Activated effector memory CD4-positive, alpha-beta T cell treated with anti-CD3 and anti-CD28 coated beads, Interleukin-2, amount 50 U/mL, for 16 hours (primary cell): Measurements from ENCODE around the gene RIOK2.
"Not testable (repeated sequence)": the region's sequence is repeated elsewhere in the genome, so short reads cannot be mapped to it uniquely, and the experiment has no call there.

Experiments
- DNase-seq: peaks from one replicate; pipeline ENCODE4 v3.0.0-alpha.2; 2020

The RIOK2 gene

DNA sequence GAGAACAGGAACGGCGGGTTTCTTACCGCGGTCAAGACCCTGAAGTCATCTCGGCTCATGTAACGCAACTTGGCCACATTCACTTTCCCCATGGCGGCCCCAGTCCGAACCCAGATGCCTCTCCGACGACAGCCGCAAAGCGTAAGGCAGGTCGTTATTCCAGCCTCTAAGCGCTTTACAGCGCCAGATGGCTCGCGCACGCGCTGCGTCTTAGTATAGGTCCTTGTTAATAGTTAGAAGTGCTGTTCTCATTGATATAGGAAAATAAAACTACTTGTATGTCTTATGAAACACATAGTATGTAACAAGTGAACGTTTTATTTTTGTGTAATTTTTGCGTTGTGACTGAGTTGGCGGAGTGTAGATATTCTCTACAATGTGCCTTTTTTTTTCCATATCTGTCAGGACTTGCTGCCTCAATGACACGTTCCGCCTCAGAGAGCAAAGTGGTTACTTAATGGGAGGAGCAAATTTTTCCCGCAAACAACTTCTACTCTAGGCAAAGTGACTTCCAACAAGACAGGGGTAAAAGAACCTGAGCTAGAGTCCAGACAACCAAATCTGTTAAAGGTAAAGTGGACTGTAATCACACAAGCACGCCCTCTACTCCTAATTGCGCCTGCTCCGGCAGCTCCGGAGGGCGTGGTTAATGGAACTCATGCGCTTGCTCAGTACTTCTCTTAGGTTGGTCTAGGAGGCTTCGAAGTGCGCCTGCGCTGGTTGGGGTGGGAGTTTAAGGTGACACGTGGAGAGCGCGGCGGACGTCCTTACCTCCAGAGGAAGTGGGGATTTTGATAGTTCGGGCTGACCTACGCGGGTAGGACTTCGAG lies at the start of gene RIOK2:
Gene RIOK2 (minus strand): TSS at position 148 of the 830 bp plus-strand sequence. CDS start 56 bp downstream, at position 92.
- DNase-seq: peak; percentile 96

DNA sequence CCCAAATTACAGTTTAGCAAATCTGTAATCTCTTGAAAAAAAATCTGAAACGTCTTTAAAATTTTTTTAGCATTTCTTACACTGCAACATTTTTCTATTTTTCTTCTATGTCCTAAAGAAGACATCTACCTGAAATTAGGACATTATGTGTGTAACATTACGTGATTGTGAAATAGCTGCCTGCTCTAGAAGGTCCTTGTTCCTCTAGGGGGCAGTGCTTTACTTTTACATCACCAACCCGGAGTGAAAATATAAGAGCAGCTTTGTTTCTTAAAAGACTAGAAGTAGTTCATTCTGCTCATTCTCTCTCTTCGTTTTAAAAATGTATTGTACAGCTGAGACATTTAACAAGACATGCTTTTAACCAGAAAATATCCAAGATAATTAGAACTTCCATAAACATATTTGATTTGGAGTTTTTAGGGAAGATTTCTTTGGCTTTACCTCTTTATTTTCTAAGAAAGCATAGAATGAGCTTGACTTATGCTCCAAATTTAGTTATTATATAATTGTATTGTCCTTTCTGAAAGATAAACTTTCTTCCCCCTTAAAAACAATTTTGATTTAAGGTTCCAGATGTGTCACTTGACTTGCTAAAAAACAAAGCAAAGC lies 48.1 kb upstream of the RIOK2 start:
- no peak for DNase-seq

DNA sequence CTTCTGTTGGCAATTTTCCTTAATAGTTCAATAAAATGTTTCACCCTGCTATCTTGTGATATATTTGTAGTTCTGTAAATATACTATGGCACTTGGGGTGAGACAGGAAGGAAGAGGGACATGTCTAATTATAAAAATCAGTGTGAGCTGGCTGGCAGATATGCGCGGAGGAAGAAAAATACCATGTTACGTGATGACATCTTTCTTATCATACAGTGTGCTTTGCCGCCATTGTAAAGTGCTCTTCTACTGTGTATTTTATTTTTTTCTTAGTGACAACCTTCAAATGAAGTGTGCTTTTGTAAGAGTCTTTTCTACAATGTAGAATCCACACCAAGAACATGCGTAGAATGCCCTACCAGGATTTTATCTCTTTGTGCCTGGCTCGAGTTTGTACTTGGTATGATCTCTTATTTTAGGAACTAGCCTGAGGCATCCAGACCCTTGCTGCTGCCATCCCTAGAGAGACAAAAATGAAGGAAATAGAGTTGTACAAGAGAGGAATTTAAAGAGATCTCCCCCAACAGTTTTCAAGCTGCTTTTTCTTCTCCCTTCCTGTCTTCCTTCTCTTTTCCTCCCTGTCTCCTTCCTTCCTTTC lies 46.7 kb upstream of the RIOK2 start:
- DNase-seq: no peak

DNA sequence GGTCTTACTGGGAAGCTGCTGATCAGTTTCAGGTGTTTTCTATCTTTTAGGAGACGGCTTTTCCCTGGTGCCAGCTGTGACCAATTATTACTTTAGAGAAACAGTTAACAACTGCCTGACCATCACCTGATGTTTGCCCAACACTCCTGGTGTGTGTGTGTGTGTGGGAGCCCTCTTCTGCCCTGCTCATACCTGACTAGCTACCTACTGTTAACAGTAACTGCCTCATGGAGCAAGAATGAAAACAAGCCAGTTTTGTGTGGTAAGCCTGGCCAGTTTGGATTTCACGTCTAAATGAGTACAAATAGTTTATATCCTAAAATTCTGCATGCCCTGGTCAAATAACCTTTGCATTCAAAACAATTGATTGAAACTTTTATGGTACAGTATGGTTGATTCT lies 46.1 kb upstream of the RIOK2 start:
- no peak for DNase-seq

DNA sequence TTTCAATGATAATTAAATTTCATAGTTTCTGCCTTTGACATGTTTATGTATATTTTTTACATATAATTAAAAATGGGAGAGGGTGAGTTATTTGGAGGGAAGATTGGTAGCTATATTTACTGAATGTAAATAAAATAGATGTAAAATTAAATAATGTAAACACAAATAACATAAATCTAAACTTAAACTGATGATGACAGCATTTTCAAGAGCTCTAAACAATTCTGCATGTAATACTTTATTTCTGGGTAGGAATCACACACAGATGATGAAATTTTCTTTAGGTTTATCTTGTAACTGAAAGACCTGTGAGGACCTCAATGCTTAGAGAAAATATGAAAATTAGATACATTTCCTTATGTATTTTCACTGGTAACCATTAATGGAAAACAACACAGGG lies 42.2 kb upstream of the RIOK2 start:
- DNase-seq: no peak

DNA sequence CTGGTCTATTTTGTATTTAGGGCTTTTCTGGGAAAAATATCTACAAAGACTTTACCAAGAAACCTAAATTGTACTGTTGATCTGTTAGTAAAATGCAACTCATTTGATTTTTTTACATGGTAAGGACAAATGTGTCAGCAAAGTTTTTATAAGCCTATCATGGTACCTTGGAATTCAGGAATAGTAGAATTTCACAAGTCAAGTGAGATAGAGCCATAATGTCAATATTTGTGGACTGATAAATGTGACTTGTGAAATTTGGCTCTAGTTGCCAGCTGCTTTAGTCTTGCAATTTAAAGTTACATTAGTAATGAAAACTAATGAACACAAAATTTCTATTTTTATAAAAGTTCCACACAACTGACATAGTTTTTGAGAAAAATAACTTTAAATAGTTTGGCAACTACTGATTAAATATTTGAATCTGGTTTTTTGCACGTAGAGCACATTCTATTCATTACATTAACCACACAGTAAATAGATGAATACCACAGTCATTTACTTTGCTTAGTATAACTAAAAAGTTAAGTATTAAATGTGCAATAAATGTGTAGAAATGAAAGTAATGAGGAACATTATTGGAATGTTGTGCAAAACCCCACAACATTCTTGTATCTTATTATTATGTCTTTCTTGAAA lies 41.2 kb upstream of the RIOK2 start:
- no peak for DNase-seq

DNA sequence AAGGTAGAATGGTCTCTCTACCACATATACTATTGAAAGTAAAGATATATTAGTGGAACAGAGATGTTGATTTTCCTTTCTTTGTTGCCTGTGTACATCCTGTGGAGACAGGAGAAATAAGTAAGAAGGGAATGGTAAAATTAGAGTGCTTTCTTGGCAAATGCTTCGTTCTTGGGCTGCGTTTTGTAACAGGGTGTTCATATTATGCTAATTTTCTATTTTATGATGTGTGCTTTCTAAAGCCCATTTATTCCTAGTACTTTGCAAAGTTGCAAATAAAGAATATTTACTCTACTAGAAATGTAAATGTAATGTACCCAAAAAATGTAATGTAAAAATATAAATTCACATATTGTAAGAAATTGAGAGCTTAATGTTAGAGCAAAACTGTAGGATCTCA lies 40.5 kb upstream of the RIOK2 start:
- no peak for DNase-seq

DNA sequence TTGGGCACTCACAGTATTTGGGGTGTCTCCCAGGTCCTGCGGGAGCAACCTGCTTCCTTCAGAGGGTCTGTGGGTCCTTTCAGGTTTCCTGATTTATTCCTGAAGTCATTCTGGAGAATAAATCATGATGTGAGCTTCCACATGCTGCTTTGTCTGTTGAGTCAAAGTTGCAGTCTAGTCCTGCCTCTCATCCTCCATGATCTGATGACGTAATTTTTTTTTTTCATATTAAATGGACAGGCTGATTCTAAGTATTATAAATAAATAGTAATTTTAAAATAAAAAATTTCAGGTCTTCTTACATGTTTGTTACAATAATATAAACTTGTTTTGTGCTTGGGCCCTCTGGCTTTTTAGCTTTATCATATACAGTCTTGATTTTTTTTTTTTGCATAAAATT lies 26.3 kb upstream of the RIOK2 start:
- no peak for DNase-seq

DNA sequence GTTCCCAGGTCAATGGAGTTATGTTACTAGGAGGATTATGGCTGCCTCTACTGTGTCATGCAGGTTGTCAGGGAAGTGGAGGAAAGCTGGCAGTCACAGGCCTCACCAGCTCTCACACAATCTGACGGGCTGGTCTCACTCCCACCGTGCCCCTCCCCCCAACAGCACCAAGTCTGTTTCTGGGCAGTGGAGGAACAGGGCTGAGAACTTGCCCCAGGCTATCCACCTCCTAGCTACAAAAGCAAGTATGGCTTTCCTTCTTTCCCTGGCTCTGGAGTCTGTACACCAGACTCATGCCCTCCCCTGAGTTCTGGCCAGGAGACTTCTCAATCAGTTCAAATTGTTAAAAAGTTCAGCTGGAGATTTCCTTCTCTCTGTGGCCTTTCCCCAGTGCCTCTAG lies 25.7 kb upstream of the RIOK2 start:
- no peak for DNase-seq

DNA sequence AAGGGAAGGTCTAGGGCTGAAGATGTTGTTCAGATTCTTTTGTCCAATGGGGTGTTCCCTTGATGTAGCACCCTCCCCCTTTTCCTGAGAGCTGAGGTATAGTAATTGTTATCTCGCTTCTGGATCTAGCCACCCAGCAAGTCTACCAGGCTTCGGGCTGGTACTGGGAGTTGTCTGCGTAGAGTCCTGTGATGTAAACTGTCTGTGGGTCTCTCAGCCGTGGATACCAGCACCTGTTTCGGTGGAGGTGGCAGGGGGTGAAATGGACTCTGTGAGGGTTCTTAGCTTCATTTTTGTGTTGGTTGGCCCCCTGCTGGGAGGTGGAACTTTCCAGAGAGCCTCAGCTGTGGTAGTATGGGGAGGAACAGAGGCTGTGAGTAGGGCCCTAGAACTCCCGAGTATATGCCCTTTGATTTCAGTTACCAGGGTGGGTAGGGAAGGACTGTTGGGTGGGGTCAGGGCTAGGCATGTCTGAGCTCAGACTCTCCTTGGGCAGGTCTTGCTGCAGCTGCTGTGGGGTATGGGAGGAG lies 25.2 kb upstream of the RIOK2 start:
- no peak for DNase-seq

DNA sequence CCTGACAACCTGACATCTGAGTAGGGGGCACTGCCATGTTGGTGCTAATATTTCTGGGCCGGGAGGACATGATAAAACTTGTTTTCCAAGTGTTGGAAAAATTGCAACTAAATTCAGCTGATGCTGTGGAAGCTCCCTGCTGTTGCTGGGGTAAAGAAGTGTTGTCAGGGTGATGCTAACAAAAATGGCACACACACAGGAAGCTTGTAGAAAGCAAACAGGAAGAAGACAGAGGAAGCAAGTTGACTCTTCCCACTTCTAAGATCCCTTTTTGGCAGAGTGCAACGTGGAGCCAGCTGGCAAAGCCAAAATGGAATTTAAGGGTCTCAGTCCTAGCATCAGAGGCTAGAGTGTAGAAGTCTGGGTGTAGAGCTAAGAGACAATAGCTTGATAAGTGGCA lies 11.3 kb upstream of the RIOK2 start:
- no peak for DNase-seq

DNA sequence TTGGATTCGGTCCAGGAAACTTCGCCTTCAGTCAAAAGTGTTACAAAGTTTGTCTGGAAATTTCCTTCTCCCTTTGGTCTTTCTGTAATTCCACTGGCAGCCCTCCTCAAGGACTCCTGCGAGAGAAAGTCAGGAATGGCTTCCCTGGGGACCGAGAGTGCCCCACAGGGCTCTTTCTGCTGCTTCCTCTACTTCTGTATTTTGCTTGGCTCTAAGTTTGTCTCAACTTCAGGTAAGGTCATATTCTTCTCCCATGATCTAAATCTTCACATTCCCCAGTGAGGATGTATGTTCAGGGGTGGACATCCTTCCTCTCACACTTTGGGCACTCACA lies 10.3 kb upstream of the RIOK2 start:
- DNase-seq: no peak

DNA sequence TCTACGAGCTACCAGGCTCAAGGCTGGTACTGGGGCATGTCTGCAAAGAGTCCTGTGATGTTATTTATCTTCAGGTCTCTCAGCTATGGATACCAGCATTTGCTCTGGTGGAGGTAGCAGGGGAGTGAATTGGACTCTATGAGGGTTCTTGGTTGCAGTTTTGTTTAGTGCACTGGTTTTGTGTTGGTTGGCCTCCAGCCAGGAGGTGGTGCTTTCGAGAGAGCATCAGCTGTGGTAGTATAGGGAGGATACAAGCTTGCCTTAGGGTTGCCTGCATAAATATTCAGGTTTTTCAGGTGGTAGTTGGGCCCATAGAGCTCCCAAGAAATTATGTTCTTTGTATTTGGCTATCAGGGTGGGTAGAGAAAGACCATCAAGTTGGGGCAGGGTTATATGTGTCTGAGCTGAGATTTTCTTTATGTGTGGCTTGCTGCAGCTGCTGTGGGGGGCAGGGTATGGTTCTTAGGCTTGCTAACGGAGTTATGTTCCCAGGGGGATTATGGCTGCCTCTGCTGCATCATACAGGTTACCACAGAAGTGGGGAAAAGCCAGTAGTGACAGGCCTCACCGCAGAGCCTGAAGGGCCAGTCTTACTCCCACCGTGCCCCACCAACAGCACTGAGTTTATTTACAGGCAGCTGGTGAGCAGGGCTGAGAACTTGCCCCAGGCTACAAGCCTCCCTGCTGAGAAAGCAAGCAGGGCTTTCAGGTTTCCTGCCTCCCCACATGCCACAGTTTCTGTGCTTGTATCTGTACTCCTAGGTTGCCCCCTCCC lies 9.7 kb upstream of the RIOK2 start:
- DNase-seq: no peak

DNA sequence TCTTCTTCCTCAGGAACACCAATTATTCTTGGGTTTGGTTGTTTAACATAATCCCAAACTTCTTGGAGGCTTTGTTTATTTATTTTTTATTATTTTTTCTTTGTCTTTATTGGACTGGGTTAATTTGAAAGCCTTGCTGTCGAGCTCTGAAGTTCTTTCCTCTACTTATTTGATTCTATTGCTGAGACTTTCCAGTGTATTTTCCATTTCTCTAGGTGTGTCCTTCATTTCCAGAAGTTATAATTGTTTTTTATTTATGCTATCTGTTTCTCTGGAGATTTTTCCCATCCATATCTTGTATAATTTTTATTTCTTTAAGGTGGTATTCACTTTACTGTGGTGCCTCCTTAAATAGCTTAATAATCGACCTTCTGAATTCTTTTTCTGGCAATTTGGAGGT lies 8.8 kb upstream of the RIOK2 start:
- DNase-seq: no peak

DNA sequence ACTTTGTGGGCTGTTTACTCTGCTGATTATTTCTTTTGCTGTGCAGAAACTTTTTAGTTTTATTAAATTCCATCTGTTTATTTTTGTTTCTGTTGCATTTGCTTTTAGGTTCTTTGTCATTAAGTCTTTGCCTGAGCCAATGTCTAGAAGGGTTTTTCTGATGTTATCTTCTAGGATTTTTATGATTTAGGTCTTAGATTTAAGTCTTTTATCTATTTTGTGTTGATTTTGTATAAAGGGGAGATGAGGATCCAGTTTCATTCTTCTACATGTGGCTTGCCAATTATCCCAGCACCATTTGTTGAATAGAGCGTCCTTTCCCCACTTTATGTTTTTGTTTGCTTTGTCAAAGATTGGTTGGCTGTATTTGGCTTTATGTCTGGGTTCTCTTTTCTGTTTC lies 6.5 kb upstream of the RIOK2 start:
- not testable (repeated sequence) for DNase-seq

DNA sequence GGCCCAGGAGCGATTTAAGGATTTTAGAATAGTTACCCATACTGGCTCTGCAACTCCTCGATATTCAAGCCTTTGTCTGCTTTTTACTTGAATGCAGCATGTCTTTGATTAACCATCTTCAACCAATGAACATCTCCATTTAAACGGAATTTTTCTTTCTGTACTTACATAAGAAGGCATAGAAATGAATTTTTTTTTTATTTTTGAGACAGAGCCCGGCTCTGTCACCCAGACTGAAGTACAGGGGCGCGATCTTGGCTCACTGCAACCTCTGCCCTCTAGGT lies 825 bp upstream of the RIOK2 start:
- DNase-seq: no peak

DNA sequence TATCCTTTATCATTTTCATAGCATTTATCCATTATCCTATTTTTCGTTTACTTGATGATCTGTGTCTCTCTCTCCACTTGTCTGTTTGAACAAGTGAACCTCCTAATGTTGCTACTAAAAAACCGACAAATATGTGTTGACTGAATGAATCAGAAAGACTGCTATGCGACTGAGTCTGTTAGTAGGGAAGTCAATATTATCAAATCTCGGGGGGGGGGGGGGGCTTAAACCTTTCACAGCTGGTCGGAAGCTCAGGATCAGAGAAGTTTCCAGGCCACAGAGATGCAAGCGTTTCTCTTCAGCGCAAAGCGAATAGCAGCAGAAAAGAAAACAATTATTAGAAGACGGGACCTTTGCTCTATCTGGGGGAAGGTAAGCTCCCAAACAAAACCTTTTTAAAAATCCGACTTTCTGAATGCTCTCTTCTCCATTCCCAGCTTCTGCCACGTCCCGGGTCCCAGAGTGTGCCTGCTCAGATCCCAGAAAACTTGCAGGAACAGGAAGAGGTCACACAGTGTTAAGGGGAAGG lies 412 bp downstream of the RIOK2 start:
- no peak for DNase-seq

DNA sequence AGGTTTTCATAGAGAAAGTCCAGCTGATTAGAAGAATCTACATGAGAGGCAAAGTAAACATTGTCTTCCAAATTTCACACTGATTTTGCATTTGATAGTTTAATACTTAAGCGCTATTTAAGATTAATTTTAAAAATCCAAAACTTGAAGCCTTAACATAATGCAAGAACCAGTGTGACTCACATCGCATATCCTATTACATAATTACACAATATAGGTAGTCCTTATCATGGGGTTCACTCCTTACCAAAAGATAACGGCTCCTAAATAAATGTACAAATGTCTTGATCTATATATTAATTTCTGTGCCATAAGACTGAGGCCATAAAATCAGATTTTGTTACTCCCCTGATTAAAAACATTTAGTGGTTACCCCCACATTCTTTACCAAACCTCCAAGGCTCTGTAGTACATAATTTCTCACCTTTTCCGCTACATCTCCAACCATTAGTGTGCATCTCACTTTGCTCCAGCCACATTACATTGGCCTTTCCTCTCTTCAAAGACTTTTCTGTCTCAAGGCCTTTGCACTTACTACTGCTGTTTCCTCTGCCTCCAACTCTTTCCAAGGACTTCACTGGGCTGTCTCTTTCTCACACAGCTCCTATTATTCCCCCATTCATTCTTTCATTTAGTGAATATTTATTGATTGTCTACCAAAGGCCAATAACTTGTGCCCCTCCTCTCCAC lies 1.0 kb downstream of the RIOK2 start:
- DNase-seq: no peak

DNA sequence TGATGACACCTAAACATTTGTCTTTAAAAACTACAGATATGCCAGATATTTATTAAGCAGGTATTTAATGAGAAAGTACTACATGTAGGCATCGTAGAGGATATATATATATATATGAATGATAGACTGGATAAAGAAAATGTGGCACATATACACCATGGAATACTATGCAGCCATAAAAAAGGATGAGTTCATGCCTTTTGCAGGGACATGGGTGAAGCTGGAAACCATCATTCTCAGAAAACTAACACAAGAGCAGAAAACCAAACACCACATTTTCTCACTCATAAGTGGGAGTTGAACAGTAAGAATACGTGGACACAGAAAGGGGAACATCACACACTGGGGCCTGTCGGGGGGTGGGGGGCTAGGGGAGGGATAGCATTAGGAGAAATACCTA lies 3.6 kb downstream of the RIOK2 start:
- DNase-seq: not testable (repeated sequence)

DNA sequence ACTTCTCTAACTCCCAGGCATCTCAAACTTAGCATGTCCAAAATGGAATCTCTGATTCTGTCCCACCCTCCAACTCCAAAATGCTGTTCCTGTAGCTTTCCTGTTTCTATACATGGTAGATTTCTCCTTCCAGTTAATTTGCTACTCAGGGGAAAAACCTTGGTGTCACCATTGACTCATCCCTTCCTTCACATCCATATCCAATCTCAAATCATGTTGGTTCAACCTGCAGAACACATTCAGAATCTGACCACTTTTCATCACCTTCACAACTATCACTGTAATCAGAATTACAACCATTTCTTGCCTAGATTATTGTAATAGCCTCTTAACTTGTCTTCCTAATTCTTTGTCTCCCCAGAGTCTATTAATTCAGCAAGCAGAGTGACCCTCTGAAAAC lies 10.8 kb downstream of the RIOK2 start:
- no peak for DNase-seq

DNA sequence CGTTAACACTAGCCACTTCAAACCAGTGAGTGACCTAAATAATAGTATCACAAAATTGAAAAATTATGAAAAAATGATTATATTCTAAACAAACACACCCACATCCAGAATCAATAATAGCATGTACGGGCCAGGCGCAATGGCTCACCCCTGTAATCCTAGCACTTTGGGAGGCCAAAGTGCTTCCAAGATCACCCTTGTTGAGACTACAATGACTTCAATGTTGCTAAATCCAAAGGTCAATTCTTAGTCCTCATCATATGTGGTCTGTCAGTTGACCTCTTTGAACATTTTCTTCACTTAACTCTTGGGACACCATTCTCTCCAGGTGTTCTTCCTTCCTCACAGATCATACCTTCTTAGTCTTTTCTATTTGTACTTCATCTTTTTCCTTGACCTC lies 11.3 kb downstream of the RIOK2 start:
- no peak for DNase-seq

DNA sequence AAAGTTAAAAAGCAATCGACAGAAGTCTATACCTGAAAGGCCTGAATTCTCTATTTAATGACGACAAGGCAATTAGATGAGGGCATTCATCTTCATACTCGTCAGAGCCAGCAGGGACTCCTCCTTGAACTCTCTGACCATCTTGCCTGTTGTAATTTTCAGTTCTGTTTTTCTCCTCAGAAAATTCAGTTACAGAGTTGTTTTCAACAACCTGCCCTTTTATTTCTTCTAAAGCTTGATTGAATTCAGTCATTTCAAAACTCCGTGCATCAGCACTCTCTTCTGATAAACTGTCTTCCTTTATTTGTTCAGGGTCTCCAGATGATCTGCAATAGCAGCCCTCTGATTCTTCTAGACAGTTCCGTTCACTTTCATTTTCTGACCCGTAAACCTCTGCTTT lies 15.6 kb downstream of the RIOK2 start:
- no peak for DNase-seq
